Mucosa of stomach (tissue), 1 donor: ENCODE data around the gene TBL1X.

Experiments used
- H3K27me3 ChIP-seq: one replicate; pipeline ENCODE4 v1.7.0; 2013; ENCODE audit warnings: mild to moderate bottlenecking, low read length; ENCODE audit not compliant: control insufficient read depth, insufficient read depth
- H3K36me3 ChIP-seq: one replicate; pipeline ENCODE4 v1.7.0; 2013; ENCODE audit warnings: low read length; ENCODE audit not compliant: control insufficient read depth, insufficient read depth
- H3K4me1 ChIP-seq: one replicate; pipeline ENCODE4 v1.7.0; 2013; ENCODE audit warnings: mild to moderate bottlenecking, low read length; ENCODE audit not compliant: control insufficient read depth, insufficient read depth
- H3K4me3 ChIP-seq: one replicate; pipeline ENCODE4 v1.7.0; 2013; ENCODE audit warnings: low read length
- H3K9ac ChIP-seq: one replicate; pipeline ENCODE4 v1.7.0; 2013; ENCODE audit warnings: mild to moderate bottlenecking, low read length, moderate library complexity
- H3K9me3 ChIP-seq: one replicate; pipeline ENCODE4 v1.7.0; 2013; ENCODE audit warnings: mild to moderate bottlenecking, low read length, moderate library complexity; ENCODE audit not compliant: control insufficient read depth
- donor health status: Pancreatic carcinoma.

Gene TBL1X

GRCh38 chrX:9578083-9578779, 113.4 kb downstream of the TBL1X start:
- H3K36me3 ChIP-seq, result no peaks in the 10 kb centered on the region

GRCh38 chrX:9581771-9582385, 117.0 kb downstream of the TBL1X start:
- no peak overlapping the region for H3K9ac ChIP-seq
- no peaks in the 10 kb centered on the region for H3K36me3 ChIP-seq
- no peak overlapping the region for H3K4me3 ChIP-seq
- H3K4me1 ChIP-seq, result no peaks in the 10 kb centered on the region
- H3K9me3 ChIP-seq, result no peaks in the 10 kb centered on the region
- H3K27me3 ChIP-seq, result no peaks in the 10 kb centered on the region

More at GRCh38 chrX:9578083-9578779, 113.4 kb downstream of the TBL1X start:
- no peak overlapping the region for H3K9ac ChIP-seq
- no peaks in the 10 kb centered on the region for H3K4me1 ChIP-seq
- no peaks in the 10 kb centered on the region for H3K27me3 ChIP-seq
- H3K9me3 ChIP-seq, result no peaks in the 10 kb centered on the region
- H3K4me3 ChIP-seq, result no peak overlapping the region

GRCh38 chrX:9582956-9583355, 118.1 kb downstream of the TBL1X start:
- Histone ChIP-seq H3K9ac (no peak overlapping the region), H3K9me3 (no peaks in the 10 kb centered on the region), H3K36me3 (no peaks in the 10 kb centered on the region), H3K4me1 (no peaks in the 10 kb centered on the region), H3K27me3 (no peaks in the 10 kb centered on the region), H3K4me3 (no peak overlapping the region)

GRCh38 chrX:9586992-9587392, 122.1 kb downstream of the TBL1X start:
- Histone ChIP-seq H3K4me1 (no peaks in the 10 kb centered on the region), H3K9me3 (no peaks in the 10 kb centered on the region), H3K27me3 (no peaks in the 10 kb centered on the region), H3K4me3 (no peak overlapping the region), H3K9ac (no peak overlapping the region), H3K36me3 (no peaks in the 10 kb centered on the region)

- H3K27me3 ChIP-seq, result no peaks in the 10 kb centered on the region
- H3K9me3 ChIP-seq, result no peaks in the 10 kb centered on the region
- H3K9ac ChIP-seq, result no peak overlapping the region
- H3K4me1 ChIP-seq, result no peaks in the 10 kb centered on the region
- no peaks in the 10 kb centered on the region for H3K36me3 ChIP-seq
- H3K4me3 ChIP-seq, result no peak overlapping the region
These were observed 122.8 kb downstream of the TBL1X start for GRCh38 chrX:9587642-9588041.

- no peaks in the 10 kb centered on the region for H3K9me3 ChIP-seq
- no peak overlapping the region for H3K9ac ChIP-seq
- no peaks in the 10 kb centered on the region for H3K27me3 ChIP-seq
- no peaks in the 10 kb centered on the region for H3K4me1 ChIP-seq
- no peaks in the 10 kb centered on the region for H3K36me3 ChIP-seq
- no peak overlapping the region for H3K4me3 ChIP-seq
These were observed 126.6 kb downstream of the TBL1X start for GRCh38 chrX:9591496-9591895.

- no peaks in the 10 kb centered on the region for H3K27me3 ChIP-seq
These were observed 128.9 kb downstream of the TBL1X start for GRCh38 chrX:9593756-9594155.

GRCh38 chrX:9595174-9595573, 130.3 kb downstream of the TBL1X start:
- Histone ChIP-seq H3K9me3 (no peaks in the 10 kb centered on the region), H3K4me3 (no peak overlapping the region), H3K9ac (no peak overlapping the region), H3K4me1 (no peaks in the 10 kb centered on the region), H3K36me3 (no peaks in the 10 kb centered on the region), H3K27me3 (no peaks in the 10 kb centered on the region)

More at GRCh38 chrX:9593756-9594155, 128.9 kb downstream of the TBL1X start:
- Histone ChIP-seq H3K36me3 (no peaks in the 10 kb centered on the region), H3K4me1 (no peaks in the 10 kb centered on the region), H3K4me3 (no peak overlapping the region), H3K9me3 (no peaks in the 10 kb centered on the region), H3K9ac (no peak overlapping the region)

- Histone ChIP-seq H3K36me3 (no peaks in the 10 kb centered on the region), H3K9ac (no peak overlapping the region), H3K4me1 (no peaks in the 10 kb centered on the region), H3K4me3 (no peak overlapping the region), H3K9me3 (no peaks in the 10 kb centered on the region), H3K27me3 (no peaks in the 10 kb centered on the region)
These were observed 132.0 kb downstream of the TBL1X start for GRCh38 chrX:9596837-9597236.

- Histone ChIP-seq H3K36me3 (no peaks in the 10 kb centered on the region), H3K4me1 (no peaks in the 10 kb centered on the region), H3K27me3 (no peaks in the 10 kb centered on the region), H3K9me3 (no peaks in the 10 kb centered on the region), H3K4me3 (no peak overlapping the region), H3K9ac (no peak overlapping the region)
These were observed 132.6 kb downstream of the TBL1X start for GRCh38 chrX:9597361-9598035.

- no peak overlapping the region for H3K4me3 ChIP-seq
- no peaks in the 10 kb centered on the region for H3K27me3 ChIP-seq
- no peaks in the 10 kb centered on the region for H3K36me3 ChIP-seq
- no peaks in the 10 kb centered on the region for H3K4me1 ChIP-seq
- H3K9me3 ChIP-seq, result no peaks in the 10 kb centered on the region
- no peak overlapping the region for H3K9ac ChIP-seq
These were observed 133.5 kb downstream of the TBL1X start for GRCh38 chrX:9598344-9598743.

GRCh38 chrX:9604111-9604907, 139.5 kb downstream of the TBL1X start:
- Histone ChIP-seq H3K4me1 (no peaks in the 10 kb centered on the region), H3K9me3 (no peaks in the 10 kb centered on the region), H3K36me3 (no peaks in the 10 kb centered on the region), H3K9ac (no peak overlapping the region), H3K27me3 (no peaks in the 10 kb centered on the region), H3K4me3 (no peak overlapping the region)
